ENCODE results near the gene PCDHGB5.

- no peak for TF ChIP-seq CTCF (IDR thresholded peaks at IDR 0.05 in 4 of 5, conservative IDR thresholded peaks at IDR 0.05 in 1 of 5)
- no peak for TF ChIP-seq POLR2A (IDR thresholded peaks at IDR 0.05)
Measured at GRCh38 chr5:141351591-141351990, 46.2 kb upstream of the PCDHGB5 start.

All from gastrocnemius medialis (tissue), 4 donors.